ENCODE measurements around the gene FNBP1.

The FNBP1 gene

DNA sequence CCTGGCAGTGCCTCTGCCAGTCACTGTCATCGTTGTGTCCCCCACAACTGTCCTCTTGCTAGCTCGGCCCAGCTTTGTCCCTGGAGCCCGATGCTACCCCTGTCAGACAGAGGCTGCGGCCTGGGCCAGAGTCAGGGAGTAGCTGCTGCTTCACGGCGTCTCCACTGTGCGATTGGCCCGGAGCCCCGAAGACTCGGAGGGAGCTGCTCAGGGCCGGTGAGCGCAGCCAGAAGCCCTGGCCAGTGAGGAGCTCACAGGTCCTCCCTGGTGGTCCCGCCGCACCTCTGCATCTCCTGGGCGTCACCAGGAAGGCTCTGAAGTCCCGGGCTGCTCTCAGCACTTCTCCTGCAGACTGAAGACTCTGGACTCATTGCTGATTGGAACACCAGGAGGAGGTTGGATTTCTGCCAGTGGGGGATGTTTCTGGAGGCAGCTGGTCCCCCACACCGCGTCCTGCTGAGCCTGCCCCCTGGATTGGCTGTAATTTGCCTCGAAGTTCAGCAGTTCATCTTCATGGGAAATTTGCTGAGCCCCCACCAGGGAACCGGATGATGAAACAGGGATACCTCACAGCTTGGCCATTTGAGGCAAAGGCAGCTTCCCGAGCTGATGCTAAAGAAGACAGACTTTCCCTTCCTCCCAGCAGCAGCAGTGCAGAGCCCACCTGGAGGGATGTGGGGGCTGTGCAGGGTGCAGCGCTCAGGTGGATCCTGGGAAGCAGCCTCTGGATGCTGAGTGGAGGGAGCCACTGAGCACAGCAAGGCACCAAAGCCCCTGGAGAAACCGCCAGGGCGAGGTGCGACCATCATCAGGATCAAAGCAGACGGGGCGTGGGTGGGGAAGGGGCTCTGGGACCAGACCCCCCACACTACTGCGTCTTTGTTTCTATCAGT, 162.1 kb downstream of the FNBP1 start:
- TF ChIP-seq CTCF (IDR thresholded peaks at IDR 0.05; ENCODE audit: insufficient read depth, low read depth, low read length, missing control alignments) = no peak
- DNase-seq (ENCODE audit: low read depth) = no peak
- H3K4me3 ChIP-seq (ENCODE audit: low read length) = no peak overlapping the region

- no peak for TF ChIP-seq CTCF (IDR thresholded peaks at IDR 0.05; ENCODE audit: insufficient read depth, low read depth, low read length, missing control alignments)
- no peak overlapping the region for H3K4me3 ChIP-seq (ENCODE audit: low read length)
- DNase-seq (ENCODE audit: low read depth) = no peak
Measured at GRCh38 chr9:129879991-129880653, 162.9 kb downstream of the FNBP1 start.

- DNase-seq (ENCODE audit: low read depth) = no peak
- H3K4me3 ChIP-seq (ENCODE audit: low read length) = no peak overlapping the region
- no peak for TF ChIP-seq CTCF (IDR thresholded peaks at IDR 0.05; ENCODE audit: insufficient read depth, low read depth, low read length, missing control alignments)
Measured at GRCh38 chr9:129879103-129879699, 163.8 kb downstream of the FNBP1 start.

DNA sequence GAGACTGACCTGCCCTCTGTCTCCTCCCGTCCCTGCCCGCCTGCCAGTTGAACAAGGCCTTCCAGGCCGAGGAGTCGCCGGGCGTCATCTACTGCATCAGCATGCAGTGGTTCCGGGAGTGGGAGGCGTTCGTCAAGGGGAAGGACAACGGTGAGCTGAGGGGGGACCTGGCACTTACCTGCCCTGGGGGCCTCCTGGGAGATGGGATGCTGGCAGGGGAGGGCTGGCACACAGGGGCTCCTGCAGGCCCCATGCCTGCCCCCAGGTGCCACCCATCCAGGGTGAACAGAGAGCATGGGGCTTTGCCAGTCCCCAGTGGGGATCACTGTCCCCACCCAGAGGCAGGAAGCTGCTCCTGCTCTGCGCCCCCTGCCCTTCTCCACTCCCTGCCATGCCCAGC, 164.7 kb downstream of the FNBP1 start:
- DNase-seq (ENCODE audit: low read depth) = no peak
- TF ChIP-seq CTCF (IDR thresholded peaks at IDR 0.05; ENCODE audit: insufficient read depth, low read depth, low read length, missing control alignments) = no peak
- no peak overlapping the region for H3K4me3 ChIP-seq (ENCODE audit: low read length)

GRCh38 chr9:129876815-129877214, 166.2 kb downstream of the FNBP1 start:
- TF ChIP-seq CTCF (IDR thresholded peaks at IDR 0.05; ENCODE audit: insufficient read depth, low read depth, low read length, missing control alignments) = no peak
- DNase-seq (ENCODE audit: low read depth) = no peak
- H3K4me3 ChIP-seq (ENCODE audit: low read length) = no peak overlapping the region

GRCh38 chr9:129875687-129876395, 167.1 kb downstream of the FNBP1 start:
- H3K4me3 ChIP-seq (ENCODE audit: low read length) = no peak overlapping the region
- no peak for DNase-seq (ENCODE audit: low read depth)
- TF ChIP-seq CTCF (IDR thresholded peaks at IDR 0.05; ENCODE audit: insufficient read depth, low read depth, low read length, missing control alignments) = no peak

Measured in epithelial cell of esophagus (primary cell).